OCI-LY3 (cell line): ENCODE data around the gene SLC12A4.

Source experiments
- CTCF ChIP-seq: fragments of 200-600, 300-600 bp; sonication (generic); IDR thresholded peaks from 2 replicates; pipeline ENCODE4 v1.5.1; 2014; ENCODE audit warnings: antibody characterized with exemption, low read length, low read depth
- EZH2phosphoT487 ChIP-seq: fragments of 200-600 bp; shearing (Covaris generic); IDR thresholded peaks from 2 replicates; pipeline ENCODE4 v1.6.1; 2018; ENCODE audit warnings: antibody characterized with exemption, mixed run types, low read depth

GRCh38 chr16:67942510-67943255 is 25.8 kb downstream of the SLC12A4 start:
- TF ChIP-seq CTCF (no peak), EZH2phosphoT487 (no peak)
